HepG2 (cell line): Measurements from ENCODE around the gene GFOD1.

Source experiments
- ATF1 ChIP-seq: IDR thresholded peaks from 2 replicates; pipeline ENCODE4 v1.6.1; 2016; ENCODE audit warnings: mild to moderate bottlenecking, control low read depth
- CTCF ChIP-seq: sonication (generic); formaldehyde crosslinking; IDR thresholded peaks from 2 replicates; pipeline ENCODE4 v1.5.0; 2020; ENCODE audit warnings: mild to moderate bottlenecking, missing genetic modification reagents, moderate library complexity
- ETV6 ChIP-seq: sonication (generic); formaldehyde crosslinking; conservative IDR thresholded peaks from 2 replicates; pipeline ENCODE4 v1.4.0; 2020; ENCODE audit warnings: missing genetic modification reagents
- JUND ChIP-seq: sonication (generic); formaldehyde crosslinking; IDR thresholded peaks from 2 replicates; pipeline ENCODE4 v1.8.0; 2022; ENCODE audit warnings: mild to moderate bottlenecking, missing genetic modification reagents
- NR1H2 ChIP-seq: sonication (generic); formaldehyde crosslinking; IDR thresholded peaks from 2 replicates; pipeline ENCODE4 v1.8.1; 2022; ENCODE audit warnings: low read depth, missing genetic modification reagents, borderline replicate concordance
- UBTF ChIP-seq: sonication (generic); formaldehyde crosslinking; IDR thresholded peaks from 2 replicates; pipeline ENCODE4 v1.4.0; 2020; ENCODE audit warnings: mild to moderate bottlenecking, missing genetic modification reagents
- ZNF292 ChIP-seq: sonication (generic); formaldehyde crosslinking; IDR thresholded peaks from 2 replicates; pipeline ENCODE4 v1.8.1; 2022; ENCODE audit warnings: mild to moderate bottlenecking, low read depth, missing genetic modification reagents, borderline replicate concordance

GRCh38 chr6:13474360-13474759, 13.0 kb downstream of the GFOD1 start:
- TF ChIP-seq JUND (CRISPR knock-in tag) (no peak), ATF1 (no peak), ZNF292 (CRISPR knock-in tag) (no peak), CTCF (CRISPR knock-in tag) (no peak), UBTF (CRISPR knock-in tag) (no peak), ETV6 (CRISPR knock-in tag) (no peak), NR1H2 (CRISPR knock-in tag) (no peak)
